Activated CD4-positive, alpha-beta T cell treated with anti-CD3 and anti-CD28 coated beads, Interleukin-2, amount 50 U/mL, for 16 hours (primary cell): ENCODE data around the gene CEP41.
"Not testable (repeated sequence)": the region's sequence is repeated elsewhere in the genome, so short reads cannot be mapped to it uniquely, and the experiment has no call there.

Source experiments
- DNase-seq: peaks from one replicate; pipeline ENCODE4 v3.0.0-alpha.2; 2020

The CEP41 gene

DNA sequence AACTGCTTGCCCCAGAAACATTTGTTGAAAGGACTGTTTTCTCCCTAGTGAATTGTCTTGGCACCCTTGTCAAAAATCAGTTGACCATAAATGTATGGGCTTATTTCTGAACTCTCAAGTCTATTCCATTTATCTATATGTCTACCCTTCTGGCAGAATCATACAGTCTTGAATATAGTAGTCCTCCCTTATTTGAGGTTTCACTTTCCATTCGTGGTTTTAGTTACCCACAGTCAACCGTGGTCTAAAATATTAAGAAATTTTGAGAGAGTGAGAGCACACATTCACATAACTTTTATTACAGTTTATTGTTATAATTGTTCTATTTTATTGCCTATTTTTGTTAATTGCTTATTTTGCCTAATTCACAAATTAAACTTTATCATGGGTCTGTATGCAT is 17.4 kb upstream of the CEP41 start:
- DNase-seq, result no peak

DNA sequence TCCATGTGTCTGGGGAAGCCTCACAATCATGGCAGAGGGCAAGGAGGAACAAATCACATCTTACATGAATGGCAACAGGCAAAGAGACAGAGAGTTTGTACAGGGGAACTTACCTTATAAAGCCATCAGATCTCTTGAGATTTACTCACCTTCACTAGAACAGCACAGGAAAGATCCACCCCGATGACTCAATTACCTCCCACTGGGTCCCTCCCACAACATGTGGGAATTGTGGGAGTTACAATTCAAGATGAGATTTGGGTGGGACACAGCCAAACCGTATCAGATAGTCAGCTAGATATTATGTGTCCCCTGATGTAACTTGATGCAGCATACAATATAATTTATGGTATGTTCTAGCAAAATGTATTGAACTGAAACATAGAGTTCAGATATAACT is 14.1 kb upstream of the CEP41 start:
- DNase-seq, result no peak

DNA sequence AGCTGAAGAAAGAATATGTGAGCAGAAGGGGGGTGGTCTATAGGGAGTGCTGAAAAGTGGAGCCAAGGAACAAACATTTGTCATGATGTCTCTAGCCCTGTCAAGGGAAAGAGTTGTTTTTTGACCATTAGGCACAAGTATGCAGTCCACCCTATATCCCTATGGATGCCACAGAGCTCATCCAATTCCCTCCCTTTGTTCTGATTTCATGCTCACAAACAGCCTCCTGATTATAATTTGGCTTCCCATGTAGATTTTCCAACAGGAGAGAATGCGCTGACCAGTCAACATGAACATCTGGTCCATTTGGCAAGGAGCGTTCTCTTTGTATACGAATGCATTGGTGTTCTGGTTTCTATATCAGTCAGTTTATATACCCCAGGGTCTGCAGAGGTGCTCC is 12.1 kb upstream of the CEP41 start:
- no peak for DNase-seq

DNA sequence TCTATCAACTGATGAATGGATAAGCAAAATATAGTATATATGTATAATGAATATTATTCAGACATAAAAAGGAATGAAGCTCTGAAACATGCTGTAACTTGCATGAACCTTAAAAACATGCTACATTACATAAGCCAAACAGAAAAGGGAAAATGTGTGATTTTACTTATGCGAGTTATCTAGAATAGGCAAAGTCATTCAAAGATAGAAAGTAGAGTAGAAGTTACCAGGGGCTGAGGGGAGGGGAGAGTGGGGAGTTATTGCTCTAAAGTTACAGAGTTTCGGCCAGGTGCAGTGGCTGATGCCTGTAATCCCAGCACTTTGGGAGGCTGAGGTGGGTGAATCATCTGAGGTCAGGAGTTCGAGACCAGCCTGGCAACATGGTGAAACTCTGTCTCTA is 10.5 kb upstream of the CEP41 start:
- not testable (repeated sequence) for DNase-seq

DNA sequence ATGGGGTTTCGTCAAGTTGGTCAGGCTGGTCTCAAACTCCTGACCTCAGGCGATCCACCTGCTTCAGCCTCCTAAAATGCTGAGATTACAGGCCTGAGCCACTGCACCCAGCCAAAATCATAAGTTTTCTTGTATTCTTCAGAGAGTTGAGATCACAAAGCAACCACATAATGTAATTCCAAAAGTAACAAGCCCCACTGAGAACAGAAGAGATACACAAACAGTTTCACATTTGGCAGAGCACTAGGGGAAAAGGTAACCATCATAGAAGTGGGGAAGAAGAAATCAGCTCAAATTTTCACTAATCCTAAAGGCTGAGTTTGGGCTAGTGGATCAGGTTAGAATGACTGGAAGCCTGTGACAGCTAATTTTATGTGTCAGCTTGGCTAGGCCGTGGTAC is 5.4 kb upstream of the CEP41 start:
- DNase-seq, result peak; percentile 64

DNA sequence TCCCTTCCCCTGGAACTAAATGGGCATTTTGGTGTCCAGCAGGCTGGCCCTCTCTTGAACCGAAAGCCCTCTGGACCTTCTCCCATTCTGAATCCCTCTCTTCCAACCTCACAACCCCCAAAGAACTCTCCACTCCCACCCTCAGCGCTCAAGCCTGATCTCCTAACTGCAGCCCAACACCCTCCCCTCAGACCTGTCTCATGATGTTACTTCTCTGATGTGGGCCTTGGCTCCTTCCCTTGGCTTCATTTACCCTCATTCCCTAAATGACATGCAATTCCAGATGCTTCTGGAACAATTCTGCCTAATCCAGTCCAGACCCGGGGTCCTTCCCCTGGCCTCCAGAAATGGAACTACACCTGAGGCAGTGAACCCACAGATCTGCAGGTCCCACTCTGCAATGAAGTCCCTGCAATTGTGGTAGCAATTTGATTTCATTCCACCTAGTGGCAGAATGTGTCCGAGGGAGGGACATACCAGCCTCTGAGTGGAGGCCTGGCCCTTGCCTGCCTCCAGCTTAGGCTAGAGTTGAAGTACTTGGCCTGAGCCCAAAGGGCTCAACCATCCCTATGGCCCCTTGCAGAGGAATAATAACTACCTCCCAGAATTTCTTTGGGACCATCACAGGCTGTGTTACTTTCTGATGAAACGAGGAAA is 4.1 kb upstream of the CEP41 start:
- DNase-seq, result no peak

DNA sequence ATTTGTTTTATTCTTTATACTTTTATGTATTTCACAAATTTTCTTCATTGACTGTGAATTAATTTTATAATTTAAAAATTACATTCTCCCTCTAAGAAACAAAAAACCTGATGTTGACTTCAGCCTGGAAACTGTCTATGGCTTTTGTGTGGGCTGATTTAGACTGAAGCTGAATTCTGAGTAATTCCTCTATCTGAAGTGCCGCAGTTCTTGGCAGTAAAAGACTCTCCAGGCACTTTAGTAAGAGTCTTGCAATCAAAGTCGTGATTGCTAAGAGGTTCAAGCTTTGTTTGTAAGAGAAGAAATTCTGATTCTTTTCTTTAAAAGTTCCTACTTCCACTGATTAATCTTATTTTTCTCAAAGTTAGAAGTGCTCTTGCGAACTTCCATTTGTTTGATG is 3.4 kb upstream of the CEP41 start:
- DNase-seq, result no peak

DNA sequence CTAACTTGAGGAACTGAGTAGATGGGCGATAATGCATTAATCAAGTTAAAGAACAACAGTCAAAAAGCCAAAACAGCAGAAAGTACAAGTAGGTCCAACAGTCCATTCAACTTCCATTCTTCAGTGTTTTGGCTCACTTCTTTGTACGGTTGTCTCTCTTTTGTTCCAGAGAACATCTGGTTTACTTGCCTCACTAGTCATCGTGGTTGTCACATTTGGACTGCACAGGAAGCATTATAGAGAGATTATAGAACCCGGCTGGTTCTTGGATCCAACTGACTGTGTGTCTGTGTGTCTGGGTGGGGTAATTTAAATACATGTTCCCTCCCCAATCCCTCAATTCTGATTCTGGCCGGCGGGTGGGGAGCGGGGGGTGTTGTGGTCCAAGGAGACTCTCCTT is 1.8 kb upstream of the CEP41 start:
- no peak for DNase-seq

DNA sequence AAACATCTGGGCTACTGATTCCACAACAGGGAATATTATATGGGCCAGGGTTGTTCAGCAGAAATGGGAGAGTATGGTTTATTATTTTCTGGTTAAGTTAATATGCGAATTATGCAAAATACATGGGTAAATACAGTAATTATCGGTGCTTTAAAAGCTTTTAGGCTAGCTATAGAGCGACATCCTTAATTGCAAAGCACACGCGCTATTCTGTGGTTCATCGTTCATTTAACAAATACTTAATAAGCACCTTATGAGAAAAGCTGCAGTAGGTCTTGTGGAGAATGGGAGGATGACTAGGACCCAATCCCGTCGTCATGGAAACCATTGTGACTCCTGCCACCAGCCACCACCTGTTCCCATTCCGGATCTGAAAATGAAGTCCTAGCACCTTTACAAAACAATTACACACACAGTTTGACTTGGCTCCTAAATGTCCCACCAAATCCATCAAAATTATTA is 623 bp upstream of the CEP41 start:
- DNase-seq, result no peak

DNA sequence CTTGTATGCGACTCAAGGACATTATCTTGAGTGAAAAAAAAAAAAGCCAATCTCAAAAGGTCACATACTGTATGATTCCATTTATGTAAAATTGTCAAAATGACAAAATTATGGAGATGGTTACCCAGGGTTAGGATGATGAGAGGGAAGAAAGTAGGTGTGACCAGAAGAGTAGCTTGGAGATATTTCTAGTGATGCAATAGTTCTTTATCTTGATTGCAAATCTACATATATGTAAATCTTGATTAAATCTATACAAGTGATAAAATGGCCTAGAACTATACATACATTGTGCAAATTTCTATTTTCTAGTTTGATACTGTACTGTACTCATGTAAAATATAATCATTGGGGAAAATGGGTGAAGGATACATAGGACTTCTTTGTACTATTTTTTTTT is 4.6 kb downstream of the CEP41 start:
- no peak for DNase-seq

DNA sequence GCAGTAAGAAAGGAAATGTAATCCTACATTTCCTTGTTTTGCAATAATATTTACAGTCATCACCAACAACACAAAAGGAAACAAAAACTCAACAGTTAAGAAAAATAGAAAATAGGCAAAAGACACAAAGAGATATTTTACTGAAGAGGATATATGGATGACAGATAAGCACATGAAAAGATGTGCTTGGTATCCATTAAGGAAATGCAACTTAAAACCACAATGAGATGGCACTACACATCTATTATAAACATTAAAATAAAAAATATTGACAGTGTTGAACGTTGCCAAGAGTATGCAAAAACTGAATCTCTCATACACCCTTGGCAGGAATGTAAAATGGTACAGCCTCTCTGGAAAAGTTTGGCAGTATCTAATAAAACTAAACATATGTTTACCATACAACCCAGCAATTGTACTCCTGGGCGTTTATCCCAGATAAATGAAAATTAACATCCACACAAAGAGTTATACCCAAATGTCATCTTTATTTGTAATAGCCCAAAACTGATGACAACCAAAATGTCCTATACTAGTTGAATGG is 5.4 kb downstream of the CEP41 start:
- no peak for DNase-seq

DNA sequence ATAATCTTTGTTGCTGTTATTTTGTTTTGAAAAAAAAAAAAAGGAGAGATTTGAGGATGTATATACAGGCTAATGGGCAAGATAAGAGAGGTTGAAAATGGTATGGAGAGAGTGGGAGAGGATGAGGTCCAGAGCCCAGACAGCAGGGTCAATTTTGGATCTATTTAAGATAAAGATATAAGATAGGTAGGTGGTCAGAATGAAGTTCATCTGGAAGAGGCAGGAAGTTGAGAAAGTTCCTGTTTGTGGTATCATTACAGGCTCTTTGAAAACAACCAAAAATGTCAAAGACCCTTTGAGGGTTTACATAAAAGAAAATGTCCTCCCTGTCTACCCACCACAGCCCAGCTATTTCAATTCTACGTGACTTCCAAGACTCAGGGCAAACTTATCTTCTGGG is 7.5 kb downstream of the CEP41 start:
- no peak for DNase-seq

DNA sequence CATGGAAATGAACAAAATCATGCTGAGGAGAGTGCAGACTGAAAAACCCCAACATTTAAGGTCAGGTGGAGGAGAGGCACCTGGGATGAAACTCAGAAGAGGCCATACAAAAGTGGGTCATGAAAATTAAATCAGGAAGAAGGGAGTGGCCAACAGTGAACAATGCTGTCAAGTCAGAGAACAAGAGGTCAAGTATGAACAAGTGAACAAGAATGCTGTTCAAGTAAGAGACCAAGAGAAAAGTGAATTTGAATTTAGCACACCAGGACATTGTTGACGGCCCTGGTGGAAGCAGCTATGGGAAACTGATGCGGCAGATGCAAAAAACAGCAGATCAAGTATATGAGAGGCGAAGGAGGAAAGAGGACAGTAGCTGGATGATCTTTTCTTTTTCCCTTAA is 7.9 kb downstream of the CEP41 start:
- DNase-seq, result no peak

DNA sequence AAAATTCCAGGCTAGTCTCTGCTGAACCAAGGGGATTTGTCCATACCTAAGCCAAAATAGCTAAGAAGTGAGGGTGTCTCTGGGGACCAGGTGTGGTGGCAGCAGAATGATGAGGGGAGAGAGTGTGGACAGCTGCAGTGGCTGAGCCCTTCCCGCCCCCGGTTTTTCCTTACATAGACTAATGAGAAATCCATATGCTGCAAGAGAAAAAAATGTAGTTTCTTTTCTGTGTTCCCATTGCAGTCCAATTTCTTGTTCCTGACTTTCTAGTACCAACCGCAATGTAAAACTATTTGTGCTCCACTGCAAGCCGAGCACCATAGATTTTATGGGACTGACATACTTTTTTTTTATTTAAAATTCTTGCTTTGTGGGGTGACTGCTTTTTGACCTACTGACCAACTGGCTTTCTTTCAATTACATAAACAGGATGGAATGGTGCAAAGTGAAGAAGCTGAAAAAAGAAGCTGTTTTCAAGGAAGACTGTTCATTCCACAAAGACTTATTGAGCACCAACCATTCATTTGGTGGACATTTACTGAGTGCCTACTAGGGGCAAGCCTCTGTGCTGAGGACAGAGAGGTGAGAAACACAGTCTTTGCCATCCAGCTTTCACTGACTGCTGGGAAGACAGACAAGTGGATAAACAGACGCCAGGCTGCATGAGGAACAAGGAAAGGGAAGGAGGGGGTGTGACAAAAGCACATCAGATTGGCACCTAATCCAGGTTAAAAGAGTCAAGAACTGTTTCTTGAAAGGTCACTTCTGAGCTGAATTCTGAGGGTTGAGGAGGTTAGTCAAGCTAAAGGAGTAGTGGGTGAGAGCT is 9.8 kb downstream of the CEP41 start:
- no peak for DNase-seq

DNA sequence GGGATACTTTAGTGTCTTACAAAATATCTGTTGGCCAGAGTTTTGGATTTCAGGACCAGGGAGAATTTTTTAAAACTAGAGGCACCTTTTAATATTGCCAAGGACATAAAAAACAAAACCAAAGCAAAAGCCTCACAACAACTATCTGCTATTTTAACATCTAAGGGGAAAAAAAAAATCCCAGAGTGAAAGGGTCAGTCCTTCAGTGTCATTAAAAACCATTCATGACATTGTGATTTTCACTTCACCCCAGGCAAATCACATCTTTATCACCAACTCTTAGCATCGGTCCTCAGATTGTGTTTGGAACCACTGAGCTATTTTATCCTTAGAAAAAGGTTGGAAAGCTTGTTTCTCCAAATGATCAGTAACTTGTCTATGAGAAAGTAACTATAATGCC is 10.7 kb downstream of the CEP41 start:
- no peak for DNase-seq

DNA sequence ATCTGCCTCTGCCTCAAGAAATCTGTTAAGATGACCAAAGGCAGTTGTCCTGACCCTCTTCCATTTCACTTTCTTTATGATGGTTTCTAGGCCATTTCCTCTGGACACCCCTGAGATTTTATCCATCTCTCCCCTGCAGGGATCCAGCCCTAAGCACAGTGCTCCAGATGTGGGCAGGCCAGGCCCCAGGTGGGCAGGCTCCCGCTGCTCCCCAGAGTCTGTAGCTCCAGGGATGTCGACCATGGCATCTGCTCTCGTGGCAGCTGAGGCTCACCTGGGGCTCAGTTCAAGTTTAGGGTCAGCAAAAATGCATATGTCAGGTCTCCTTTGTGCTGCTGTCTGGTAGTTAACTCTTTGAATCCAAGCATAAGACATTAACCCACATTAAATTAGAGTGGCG is 11.8 kb downstream of the CEP41 start:
- no peak for DNase-seq

DNA sequence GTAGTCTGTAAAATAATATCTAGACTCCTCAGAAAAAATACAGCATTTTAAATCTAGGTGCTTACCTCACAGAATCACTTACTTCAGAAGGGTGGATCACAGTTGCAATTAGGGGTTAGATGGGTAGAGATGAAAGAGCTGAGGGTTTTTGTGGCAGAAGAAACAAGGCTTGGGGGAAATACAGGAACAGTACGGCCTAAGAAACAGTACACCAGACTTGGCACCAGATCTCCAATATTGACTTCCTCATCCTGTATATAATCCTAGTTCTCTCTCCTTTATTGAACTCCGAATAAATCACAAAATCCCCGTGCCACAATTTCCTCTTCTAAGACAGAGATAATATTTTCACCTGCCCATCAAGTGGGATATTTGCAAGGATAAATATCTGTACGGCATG is 14.3 kb downstream of the CEP41 start:
- no peak for DNase-seq

DNA sequence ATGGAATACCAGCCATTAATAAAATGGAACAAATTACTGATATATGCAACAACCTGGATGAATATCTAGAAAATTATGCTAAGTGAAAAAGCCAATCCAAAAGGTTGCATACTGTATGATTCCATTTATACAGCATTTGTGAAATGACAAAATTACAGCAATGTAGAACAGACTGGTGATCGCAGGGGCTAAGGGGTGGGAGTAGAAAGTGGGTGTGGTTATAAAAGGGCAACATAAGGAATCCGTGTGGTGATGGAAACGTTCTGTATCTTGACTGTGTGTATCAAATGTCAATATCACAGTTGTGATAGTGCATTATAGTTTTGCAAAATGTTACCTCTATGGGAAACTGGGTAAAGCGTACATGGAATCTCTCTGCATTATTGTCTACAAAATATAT is 15.0 kb downstream of the CEP41 start:
- no peak for DNase-seq

DNA sequence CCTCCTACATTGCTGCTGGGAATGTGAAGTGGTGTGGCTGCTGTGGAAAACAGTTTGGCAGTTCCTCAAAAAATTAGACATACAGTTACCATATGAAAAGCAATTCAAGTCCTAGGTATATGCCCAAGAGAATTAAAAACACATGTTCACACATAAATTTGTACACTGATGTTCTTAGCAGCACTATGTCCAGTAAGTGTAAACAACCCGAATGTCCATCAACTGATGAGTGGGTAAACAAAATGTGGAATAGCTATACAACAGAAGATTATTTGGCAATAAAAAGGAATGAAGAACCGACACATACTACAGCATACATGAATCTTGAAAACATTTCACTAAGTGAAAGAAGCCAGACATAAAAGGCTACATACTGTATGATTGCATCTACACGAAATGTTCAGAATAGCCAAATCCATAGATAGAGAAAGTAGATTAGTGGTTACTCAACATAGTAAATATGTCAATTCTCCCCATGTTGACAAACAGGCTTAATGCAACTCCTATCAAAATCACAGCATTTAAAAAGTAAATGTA is 17.2 kb downstream of the CEP41 start:
- no peak for DNase-seq

DNA sequence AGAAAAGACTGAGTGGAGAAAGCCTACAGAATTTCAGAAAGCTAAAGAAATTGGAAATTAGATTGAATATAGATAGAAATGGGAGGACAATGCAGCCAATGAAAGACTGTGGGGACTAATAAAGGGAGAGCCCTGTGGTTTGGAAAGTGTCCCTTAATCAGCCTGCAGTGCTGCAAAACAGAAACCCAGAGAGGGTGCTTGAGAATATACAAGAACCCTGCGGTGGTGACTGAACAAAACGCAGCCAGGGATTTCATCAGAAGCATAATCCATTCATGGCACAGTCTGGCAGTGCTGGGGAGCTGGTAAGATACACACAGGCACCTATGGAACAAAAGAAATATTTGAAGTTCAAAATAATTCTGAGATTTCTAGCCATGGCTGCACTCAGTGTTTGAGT is 19.1 kb downstream of the CEP41 start:
- DNase-seq, result peak; percentile 47

DNA sequence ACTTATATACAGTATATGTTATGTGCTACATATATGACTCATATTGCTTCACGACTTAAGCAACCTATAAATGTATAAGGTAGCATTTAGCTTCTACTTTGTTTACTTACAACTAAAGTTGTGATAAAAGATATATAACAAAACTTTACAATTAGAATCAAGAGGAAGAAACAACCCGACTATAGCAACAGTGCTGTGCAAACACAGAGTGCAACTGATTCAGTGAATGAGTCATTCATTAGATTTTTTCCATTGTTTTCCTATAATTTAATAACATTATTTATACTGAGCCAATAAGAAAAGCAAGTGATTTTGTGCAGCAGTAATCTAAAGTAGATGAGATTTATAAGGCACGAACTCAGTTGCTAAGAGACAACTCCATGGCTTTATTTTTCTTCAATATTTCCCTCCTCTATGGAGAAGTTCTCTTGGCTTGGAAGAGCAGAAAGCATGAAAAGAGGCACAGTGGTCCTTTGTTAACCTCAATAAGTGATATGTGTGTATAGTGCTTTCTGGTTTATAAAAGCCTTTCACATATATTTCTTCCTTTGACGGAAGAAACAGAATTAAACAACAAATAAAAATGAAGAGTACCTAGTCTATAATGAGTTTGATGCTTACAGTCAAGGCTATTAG is 19.8 kb downstream of the CEP41 start:
- no peak for DNase-seq

DNA sequence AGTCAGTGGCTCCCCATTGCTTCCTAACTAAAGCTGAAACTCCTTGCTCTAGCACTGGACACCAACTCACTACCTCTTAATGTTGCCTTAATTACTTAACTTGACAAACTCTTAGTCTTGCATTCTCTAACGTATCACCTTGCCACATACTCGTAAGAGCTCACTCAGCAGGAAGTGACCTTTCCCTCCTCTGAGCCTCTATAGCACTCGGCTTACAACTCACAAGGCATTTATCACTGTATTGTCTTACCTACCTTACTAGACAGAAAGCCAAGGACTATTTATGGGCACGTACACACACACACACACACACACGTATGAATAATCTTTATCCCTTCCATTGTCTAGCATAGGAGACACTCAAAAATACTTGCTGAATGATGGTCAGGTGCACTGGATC is 21.2 kb downstream of the CEP41 start:
- DNase-seq, result no peak

DNA sequence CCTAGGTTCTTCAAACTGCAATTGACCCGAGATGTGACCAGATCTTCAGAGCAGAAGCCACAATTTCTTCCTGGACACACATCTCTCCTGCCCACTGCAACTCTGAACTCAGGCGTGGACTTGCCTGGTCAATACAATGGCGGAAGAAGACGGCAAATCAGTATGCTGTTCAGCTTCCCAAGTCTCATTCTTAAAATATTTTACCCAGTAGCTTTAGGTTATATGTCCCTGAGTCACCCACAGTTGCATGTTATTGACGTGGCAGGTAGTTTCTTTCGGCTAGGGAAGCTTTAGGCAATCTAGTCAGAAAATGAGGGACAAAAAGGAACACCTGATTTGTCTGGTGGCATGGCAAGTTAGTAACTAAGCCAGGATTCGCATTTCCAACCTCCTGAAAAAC is 22.5 kb downstream of the CEP41 start:
- no peak for DNase-seq

DNA sequence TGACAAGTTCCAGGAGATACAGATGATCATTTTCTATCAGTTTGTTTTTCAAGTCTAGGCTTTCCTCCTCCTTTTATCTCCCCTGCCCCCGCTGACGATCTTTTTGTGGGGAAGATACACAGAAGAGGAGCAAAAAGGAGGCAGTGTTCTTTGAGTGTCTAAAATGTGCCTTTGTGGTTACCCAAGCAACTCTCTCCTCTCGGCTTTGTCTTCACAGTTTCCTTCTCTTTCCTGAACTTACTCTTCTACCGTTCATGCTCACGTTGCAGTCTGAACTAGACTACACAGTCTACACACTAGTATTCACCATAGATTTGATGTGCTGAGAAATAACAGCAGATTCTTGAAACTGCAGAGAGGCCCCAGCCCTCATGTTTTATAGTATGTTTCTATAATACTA is 23.6 kb downstream of the CEP41 start:
- peak; percentile 54 for DNase-seq
